ENCODE data around the gene EXOC4.

The EXOC4 gene

GRCh38 chr7:133724694-133725093, 471.8 kb downstream of the EXOC4 start:
- no peak for DNase-seq

GRCh38 chr7:133727476-133728214, 474.8 kb downstream of the EXOC4 start:
- DNase-seq, result no peak

GRCh38 chr7:133730360-133730759, 477.5 kb downstream of the EXOC4 start:
- no peak for DNase-seq

GRCh38 chr7:133733401-133733800, 480.5 kb downstream of the EXOC4 start:
- DNase-seq, result no peak

GRCh38 chr7:133735222-133735621, 482.3 kb downstream of the EXOC4 start:
- DNase-seq, result no peak

GRCh38 chr7:133739817-133740216, 486.9 kb downstream of the EXOC4 start:
- no peak for DNase-seq

- DNase-seq, result no peak
Observed at GRCh38 chr7:133741078-133741477, 488.2 kb downstream of the EXOC4 start.

GRCh38 chr7:133741703-133742102, 488.8 kb downstream of the EXOC4 start:
- no peak for DNase-seq

GRCh38 chr7:133742709-133743538, 490.0 kb downstream of the EXOC4 start:
- peak in 1 of 2 donors; percentile 1 for DNase-seq

- no peak for DNase-seq
Observed at GRCh38 chr7:133744451-133744850, 491.6 kb downstream of the EXOC4 start.

GRCh38 chr7:133746305-133746704, 493.4 kb downstream of the EXOC4 start:
- no peak for DNase-seq

- no peak for DNase-seq
Observed at GRCh38 chr7:133746847-133747246, 494.0 kb downstream of the EXOC4 start.

GRCh38 chr7:133748443-133749407, 495.8 kb downstream of the EXOC4 start:
- DNase-seq, result no peak

- DNase-seq, result no peak
Observed at GRCh38 chr7:133750287-133750686, 497.4 kb downstream of the EXOC4 start.

- no peak for DNase-seq
Observed at GRCh38 chr7:133751079-133751478, 498.2 kb downstream of the EXOC4 start.

GRCh38 chr7:133753513-133753912, 500.6 kb downstream of the EXOC4 start:
- DNase-seq, result no peak

GRCh38 chr7:133754708-133755107, 501.8 kb downstream of the EXOC4 start:
- no peak for DNase-seq

- DNase-seq, result no peak
Observed at GRCh38 chr7:133755901-133756300, 503.0 kb downstream of the EXOC4 start.

- DNase-seq, result no peak
Observed at GRCh38 chr7:133761443-133761842, 508.6 kb downstream of the EXOC4 start.

- no peak for DNase-seq
Observed at GRCh38 chr7:133763076-133763640, 510.3 kb downstream of the EXOC4 start.

- DNase-seq, result no peak
Observed at GRCh38 chr7:133769668-133770067, 516.8 kb downstream of the EXOC4 start.

GRCh38 chr7:133770863-133771492, 518.1 kb downstream of the EXOC4 start:
- no peak for DNase-seq
